Neural progenitor cell (in vitro differentiated cells): ENCODE data around the gene SEC14L1. TPM values are rescaled to one million over a fixed set of nuclear protein-coding genes. Genes with fewer than 3 reads are reported as not detected.
"Not testable (repeated sequence)": the region's sequence is repeated elsewhere in the genome, so short reads cannot be mapped to it uniquely, and the experiment has no call there.

Experiments used
- DNase-seq: peaks from one replicate; pipeline ENCODE4 v3.0.0-alpha.2; 2016; ENCODE audit warnings: low spot score
- H2AFZ ChIP-seq: fragments of 200-600 bp; sonication (generic); replicated peaks from 2 replicates; pipeline ENCODE4 v1.6.1; 2016; ENCODE audit warnings: antibody characterized with exemption
- H3F3A ChIP-seq: fragments of 200-600 bp; sonication (generic); 2 replicates; pipeline ENCODE4 v1.6.1; 2016; ENCODE audit warnings: antibody characterized with exemption, low read depth
- H3K27ac ChIP-seq: fragments of 200-600 bp; sonication (generic); 2 replicates; pipeline ENCODE4 v1.5.1; 2016; ENCODE audit warnings: mild to moderate bottlenecking
- H3K27me3 ChIP-seq: fragments of 200-600 bp; sonication (generic); 2 replicates; pipeline ENCODE4 v1.6.1; 2016; ENCODE audit warnings: mild to moderate bottlenecking, moderate library complexity
- H3K36me3 ChIP-seq: fragments of 200-600 bp; sonication (generic); 2 replicates; pipeline ENCODE4 v1.5.1; 2016
- H3K4me1 ChIP-seq: fragments of 200-600 bp; sonication (generic); 2 replicates; pipeline ENCODE4 v1.6.1; 2016; ENCODE audit warnings: mixed run types
- H3K4me2 ChIP-seq: fragments of 200-600 bp; sonication (generic); 2 replicates; pipeline ENCODE4 v1.6.1; 2016
- H3K4me3 ChIP-seq: fragments of 200-600 bp; sonication (generic); 2 replicates; pipeline ENCODE4 v1.5.1; 2016
- H3K79me2 ChIP-seq: fragments of 200-600 bp; sonication (generic); 2 replicates; pipeline ENCODE4 v1.6.1; 2016; ENCODE audit warnings: low read depth
- H3K9ac ChIP-seq: fragments of 200-600 bp; sonication (generic); 2 replicates; pipeline ENCODE4 v1.6.1; 2016
- H3K9me3 ChIP-seq: fragments of 200-600 bp; sonication (generic); 2 replicates; pipeline ENCODE4 v1.5.1; 2016; ENCODE audit warnings: low read depth
- H4K20me1 ChIP-seq: fragments of 200-600 bp; sonication (generic); 2 replicates; pipeline ENCODE4 v1.6.1; 2016; ENCODE audit warnings: low read depth
- H3K27ac Mint-ChIP-seq: 3 replicates; pipeline ENCODE4 v1.8.0; 2021; ENCODE audit warnings: mixed read lengths
- H3K27me3 Mint-ChIP-seq: 2 replicates; pipeline ENCODE4 v1.8.0; 2022; ENCODE audit warnings: low read depth, mild to moderate bottlenecking, inconsistent platforms, moderate library complexity, mixed read lengths; ENCODE audit not compliant: insufficient read depth
- H3K36me3 Mint-ChIP-seq: 3 replicates; pipeline ENCODE4 v1.8.0; 2021; ENCODE audit warnings: mixed read lengths
- H3K4me1 Mint-ChIP-seq: 3 replicates; pipeline ENCODE4 v1.8.0; 2021; ENCODE audit warnings: mixed read lengths
- H3K4me3 Mint-ChIP-seq: 3 replicates; pipeline ENCODE4 v1.8.0; 2021; ENCODE audit warnings: mild to moderate bottlenecking, moderate library complexity, mixed read lengths
- H3K9me3 Mint-ChIP-seq: 3 replicates; pipeline ENCODE4 v1.8.0; 2020; ENCODE audit warnings: mixed read lengths
- EZH2 ChIP-seq: fragments of 200-600 bp; sonication (generic); IDR thresholded peaks from 2 replicates; pipeline ENCODE4 v1.6.1; 2017; ENCODE audit warnings: antibody characterized with exemption, mild to moderate bottlenecking, moderate library complexity
- EZH2phosphoT487 ChIP-seq: fragments of 200-600 bp; sonication (generic); IDR thresholded peaks from 2 replicates; pipeline ENCODE4 v1.6.1; 2017; ENCODE audit warnings: antibody characterized with exemption
- total RNA-seq: library from RNA; depleted of rRNA; stranded (reverse); fragments of >200 nt; gene quantifications from 2 replicates; pipeline ENCODE4 v1.2.3, GENCODE V29; 2015; ENCODE audit warnings: low replicate concordance
- TF ChIP-seq, protein P1 (sequence below): fragments of 200-600 bp; sonication (generic); IDR thresholded peaks from 2 replicates; pipeline ENCODE4 v1.5.1; 2017; ENCODE audit warnings: antibody characterized with exemption, mild to moderate bottlenecking

SEC14L1 gene
- total RNA-seq, 1 donor from 2014 or later = 75.0 TPM

DNA sequence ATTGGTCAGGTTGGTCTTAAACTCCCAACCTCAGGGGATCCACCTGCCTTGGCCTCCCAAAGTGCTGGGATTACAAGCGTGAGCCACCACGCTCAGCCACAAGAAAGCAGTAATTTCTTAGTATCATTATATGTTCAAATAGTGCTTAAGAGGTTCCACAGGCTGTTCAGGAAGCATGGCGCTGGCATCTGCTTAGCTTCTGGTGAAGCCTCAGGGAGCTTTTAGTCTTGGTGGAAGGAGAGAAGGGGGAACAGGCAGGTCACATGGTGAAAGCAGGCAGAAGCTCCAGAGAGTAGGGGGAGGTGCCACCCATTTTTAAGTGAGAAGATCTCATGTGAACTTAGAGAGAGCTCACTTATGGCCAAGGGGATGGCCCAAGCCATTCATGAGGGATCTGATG, 3.7 kb upstream of the SEC14L1 start:
- no peak overlapping the region for H3K4me2 ChIP-seq
- no peaks in the 10 kb centered on the region for H3K36me3 ChIP-seq
- no peak overlapping the region for H3K27ac ChIP-seq
- peaks cover 4% of the 10 kb centered on the region for H3K4me1 ChIP-seq
- Mint-ChIP-seq H3K27ac (no peak overlapping the region), H3K4me3 (no peak overlapping the region), H3K27me3 (peaks cover 3% of the 10 kb centered on the region), H3K36me3 (peaks cover 2% of the 10 kb centered on the region), H3K9me3 (peaks cover 19% of the 10 kb centered on the region), H3K4me1 (peaks cover 13% of the 10 kb centered on the region)
- DNase-seq = no peak
- no peak overlapping the region for H3K4me3 ChIP-seq
- no peak overlapping the region for H2AFZ ChIP-seq
- H3K9ac ChIP-seq = no peak overlapping the region
- H3K79me2 ChIP-seq = peaks cover 9% of the 10 kb centered on the region
- H3K27me3 ChIP-seq = no peaks in the 10 kb centered on the region
- peaks cover 6% of the 10 kb centered on the region for H4K20me1 ChIP-seq
- H3F3A ChIP-seq = peaks cover 13% of the 10 kb centered on the region
- TF ChIP-seq EZH2phosphoT487 = no peak
- TF ChIP-seq, protein P1, sequence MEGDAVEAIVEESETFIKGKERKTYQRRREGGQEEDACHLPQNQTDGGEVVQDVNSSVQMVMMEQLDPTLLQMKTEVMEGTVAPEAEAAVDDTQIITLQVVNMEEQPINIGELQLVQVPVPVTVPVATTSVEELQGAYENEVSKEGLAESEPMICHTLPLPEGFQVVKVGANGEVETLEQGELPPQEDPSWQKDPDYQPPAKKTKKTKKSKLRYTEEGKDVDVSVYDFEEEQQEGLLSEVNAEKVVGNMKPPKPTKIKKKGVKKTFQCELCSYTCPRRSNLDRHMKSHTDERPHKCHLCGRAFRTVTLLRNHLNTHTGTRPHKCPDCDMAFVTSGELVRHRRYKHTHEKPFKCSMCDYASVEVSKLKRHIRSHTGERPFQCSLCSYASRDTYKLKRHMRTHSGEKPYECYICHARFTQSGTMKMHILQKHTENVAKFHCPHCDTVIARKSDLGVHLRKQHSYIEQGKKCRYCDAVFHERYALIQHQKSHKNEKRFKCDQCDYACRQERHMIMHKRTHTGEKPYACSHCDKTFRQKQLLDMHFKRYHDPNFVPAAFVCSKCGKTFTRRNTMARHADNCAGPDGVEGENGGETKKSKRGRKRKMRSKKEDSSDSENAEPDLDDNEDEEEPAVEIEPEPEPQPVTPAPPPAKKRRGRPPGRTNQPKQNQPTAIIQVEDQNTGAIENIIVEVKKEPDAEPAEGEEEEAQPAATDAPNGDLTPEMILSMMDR = no peak
- TF ChIP-seq EZH2 = no peak
- no peaks in the 10 kb centered on the region for H3K9me3 ChIP-seq

DNA sequence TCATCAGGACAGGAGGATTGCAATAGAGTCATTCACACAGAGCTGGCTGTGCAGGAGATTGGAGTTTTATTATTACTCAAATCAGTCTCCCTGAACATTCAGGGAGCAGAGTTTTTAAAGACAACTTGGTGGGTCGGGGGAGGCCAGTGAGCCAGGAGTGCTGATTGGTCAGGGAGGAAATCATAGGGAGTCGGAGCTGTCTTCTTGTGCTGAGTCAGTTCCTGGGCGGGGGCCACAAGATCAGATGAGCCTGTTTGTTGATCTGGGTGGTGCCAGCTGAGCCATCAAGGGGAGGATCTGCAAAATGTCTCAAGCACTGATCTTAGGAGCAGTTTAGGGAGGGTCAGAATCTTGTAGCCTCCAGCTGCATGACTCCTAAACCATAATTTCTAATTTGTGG, 2.9 kb upstream of the SEC14L1 start:
- peak overlapping the region; percentile 0 for H3K4me3 Mint-ChIP-seq

GRCh38 chr17:77140166-77140877, 447 bp upstream of the SEC14L1 start:
- peak overlapping the region; percentile 81 for H3K4me3 Mint-ChIP-seq

More for the DNA sequence above, 2.9 kb upstream of the SEC14L1 start:
- not testable (repeated sequence) for H3K27ac Mint-ChIP-seq, H3K9me3 ChIP-seq, H2AFZ ChIP-seq, H3K27me3 ChIP-seq, H3K4me1 ChIP-seq, H3K27ac ChIP-seq, DNase-seq, H3K27me3 Mint-ChIP-seq, H3K36me3 Mint-ChIP-seq, H3K4me2 ChIP-seq, H3K4me3 ChIP-seq, H3K36me3 ChIP-seq, H3K9ac ChIP-seq
- peaks cover 18% of the 10 kb centered on the region for H3K4me1 Mint-ChIP-seq
- H3K79me2 ChIP-seq = peaks cover 16% of the 10 kb centered on the region
- peaks cover 11% of the 10 kb centered on the region for H4K20me1 ChIP-seq
- peaks cover 13% of the 10 kb centered on the region for H3F3A ChIP-seq
- H3K9me3 Mint-ChIP-seq = peaks cover 19% of the 10 kb centered on the region

More at GRCh38 chr17:77140166-77140877, 447 bp upstream of the SEC14L1 start:
- Mint-ChIP-seq H3K36me3 (peaks cover 5% of the 10 kb centered on the region), H3K4me1 (peaks cover 20% of the 10 kb centered on the region), H3K27me3 (peaks cover 3% of the 10 kb centered on the region), H3K27ac (no peak overlapping the region), H3K9me3 (peaks cover 19% of the 10 kb centered on the region)
- no peak overlapping the region for H3K27ac ChIP-seq
- TF ChIP-seq EZH2 (no peak), EZH2phosphoT487 (no peak)
- TF ChIP-seq, protein P1 = no peak
- peak overlapping the region; percentile 28 for H2AFZ ChIP-seq
- H3K4me3 ChIP-seq = peak overlapping the region; percentile 80
- peaks cover 6% of the 10 kb centered on the region for H3K4me1 ChIP-seq
- peaks cover 23% of the 10 kb centered on the region for H3K79me2 ChIP-seq
- DNase-seq = peak; percentile 99
- H4K20me1 ChIP-seq = peaks cover 24% of the 10 kb centered on the region
- H3K4me2 ChIP-seq = peak overlapping the region; percentile 71
- H3K27me3 ChIP-seq = no peaks in the 10 kb centered on the region
- no peaks in the 10 kb centered on the region for H3K36me3 ChIP-seq
- H3K9me3 ChIP-seq = no peaks in the 10 kb centered on the region
- peaks cover 13% of the 10 kb centered on the region for H3F3A ChIP-seq
- H3K9ac ChIP-seq = no peak overlapping the region
